Measurements from ENCODE around the gene TRAK1. TPM values are rescaled to one million over a fixed set of nuclear protein-coding genes. Genes with fewer than 3 reads are reported as not detected.
A peak's percentile ranks its signal among the peaks of the same experiment; 100 is the strongest.

The TRAK1 gene
- total RNA-seq, 2 experiments from 2014 or later: 23.7 to 25.9 TPM

- peaks cover 18% of the 10 kb centered on the region for H3K4me1 Mint-ChIP-seq
Measured at GRCh38 chr3:42149532-42149931, 58.4 kb downstream of the TRAK1 start.

GRCh38 chr3:42149975-42150374 is 58.8 kb downstream of the TRAK1 start:
- ChIA-PET POLR2A (no interaction called here), CTCF (interaction anchor here (0.6 kb wide), 1 partner anchor 50 kb away, joined by 3 read pairs; no protein-coding TSS in a partner anchor)
- no peaks in the 10 kb centered on the region for H3K9me3 Mint-ChIP-seq
- H3K4me1 Mint-ChIP-seq: peaks cover 18% of the 10 kb centered on the region
- no peak overlapping the region for H3K27ac Mint-ChIP-seq
- no peaks in the 10 kb centered on the region for H3K27me3 Mint-ChIP-seq
- no peak overlapping the region for H3K4me3 Mint-ChIP-seq
- no peak for DNase-seq
- H3K36me3 Mint-ChIP-seq (ENCODE audit: low read depth): no peaks in the 10 kb centered on the region

More at GRCh38 chr3:42149532-42149931, 58.4 kb downstream of the TRAK1 start:
- DNase-seq: no peak
- no peak overlapping the region for H3K27ac Mint-ChIP-seq
- H3K9me3 Mint-ChIP-seq: no peaks in the 10 kb centered on the region
- POLR2A ChIA-PET: no interaction called here
- H3K4me3 Mint-ChIP-seq: no peak overlapping the region
- CTCF ChIA-PET: interaction anchor here (0.6 kb wide), 1 partner anchor 50 kb away, joined by 3 read pairs; no protein-coding TSS in a partner anchor
- H3K36me3 Mint-ChIP-seq (ENCODE audit: low read depth): no peaks in the 10 kb centered on the region
- no peaks in the 10 kb centered on the region for H3K27me3 Mint-ChIP-seq

- ChIA-PET CTCF (interaction anchor here (1.5 kb wide), 1 partner anchor 40 kb away, joined by 6 read pairs; no protein-coding TSS in a partner anchor), POLR2A (no interaction called here)
- Mint-ChIP-seq H3K4me1 (peaks cover 18% of the 10 kb centered on the region), H3K4me3 (no peak overlapping the region), H3K36me3 (ENCODE audit: low read depth) (no peaks in the 10 kb centered on the region), H3K27me3 (no peaks in the 10 kb centered on the region), H3K27ac (no peak overlapping the region), H3K9me3 (no peaks in the 10 kb centered on the region)
- no peak for DNase-seq
Measured at GRCh38 chr3:42151596-42152168, 60.5 kb downstream of the TRAK1 start.

- Mint-ChIP-seq H3K4me1 (peaks cover 18% of the 10 kb centered on the region), H3K9me3 (no peaks in the 10 kb centered on the region), H3K27ac (no peak overlapping the region), H3K27me3 (no peaks in the 10 kb centered on the region), H3K4me3 (no peak overlapping the region), H3K36me3 (ENCODE audit: low read depth) (no peaks in the 10 kb centered on the region)
- DNase-seq: no peak
- ChIA-PET CTCF (interaction anchor here (1.5 kb wide), 1 partner anchor 39 kb away, joined by 6 read pairs; no protein-coding TSS in a partner anchor), POLR2A (no interaction called here)
Measured at GRCh38 chr3:42152193-42152592, 61.0 kb downstream of the TRAK1 start.

- no peak for DNase-seq
- ChIA-PET POLR2A (no interaction called here), CTCF (no interaction called here)
- Mint-ChIP-seq H3K9me3 (no peaks in the 10 kb centered on the region), H3K4me1 (peaks cover 20% of the 10 kb centered on the region), H3K27ac (no peak overlapping the region), H3K27me3 (no peaks in the 10 kb centered on the region), H3K4me3 (no peak overlapping the region), H3K36me3 (ENCODE audit: low read depth) (no peaks in the 10 kb centered on the region)
Measured at GRCh38 chr3:42153039-42153438, 61.9 kb downstream of the TRAK1 start.

GRCh38 chr3:42157540-42158538 is 66.7 kb downstream of the TRAK1 start:
- H3K4me1 Mint-ChIP-seq: peaks cover 31% of the 10 kb centered on the region
- ChIA-PET CTCF (interaction anchor here (0.7 to 2.3 kb wide), 3 partner anchors 34 to 600 kb away, joined by 3 to 16 read pairs (median 3); no protein-coding TSS in a partner anchor), POLR2A (no interaction called here)
- no peak for DNase-seq
- H3K27me3 Mint-ChIP-seq: no peaks in the 10 kb centered on the region
- no peak overlapping the region for H3K4me3 Mint-ChIP-seq
- H3K9me3 Mint-ChIP-seq: no peaks in the 10 kb centered on the region
- no peaks in the 10 kb centered on the region for H3K36me3 Mint-ChIP-seq (ENCODE audit: low read depth)
- no peak overlapping the region for H3K27ac Mint-ChIP-seq

- CTCF ChIA-PET: interaction anchor here (1.4 to 2.3 kb wide), 2 partner anchors 23 to 32 kb away, joined by 3 to 16 read pairs; no protein-coding TSS in a partner anchor
- Mint-ChIP-seq H3K4me3 (no peak overlapping the region), H3K4me1 (peaks cover 37% of the 10 kb centered on the region), H3K9me3 (no peaks in the 10 kb centered on the region), H3K36me3 (ENCODE audit: low read depth) (no peaks in the 10 kb centered on the region), H3K27ac (no peak overlapping the region), H3K27me3 (no peaks in the 10 kb centered on the region)
- DNase-seq: no peak
- POLR2A ChIA-PET: no interaction called here
Measured at GRCh38 chr3:42159147-42159546, 68.0 kb downstream of the TRAK1 start.

- Mint-ChIP-seq H3K9me3 (no peaks in the 10 kb centered on the region), H3K27ac (no peak overlapping the region), H3K4me3 (peak overlapping the region; percentile 14), H3K4me1 (peaks cover 37% of the 10 kb centered on the region), H3K27me3 (no peaks in the 10 kb centered on the region), H3K36me3 (ENCODE audit: low read depth) (no peaks in the 10 kb centered on the region)
- CTCF ChIA-PET: interaction anchor here (1.4 to 2.3 kb wide), 2 partner anchors 23 to 32 kb away, joined by 3 to 16 read pairs; no protein-coding TSS in a partner anchor
- POLR2A ChIA-PET: no interaction called here
- DNase-seq: peak; percentile 48
Measured at GRCh38 chr3:42159706-42160472, 68.7 kb downstream of the TRAK1 start.

GRCh38 chr3:42161050-42161935 is 70.1 kb downstream of the TRAK1 start:
- no peaks in the 10 kb centered on the region for H3K9me3 Mint-ChIP-seq
- H3K4me3 Mint-ChIP-seq: no peak overlapping the region
- H3K36me3 Mint-ChIP-seq (ENCODE audit: low read depth): no peaks in the 10 kb centered on the region
- no peak for DNase-seq
- ChIA-PET POLR2A (interaction anchor here (0.9 kb wide), 1 partner anchor 9 kb away, joined by 3 read pairs; no protein-coding TSS in a partner anchor), CTCF (interaction anchor here (0.7 to 1.9 kb wide), 2 partner anchors 30 to 35 kb away, joined by 4 to 5 read pairs; no protein-coding TSS in a partner anchor)
- peaks cover 37% of the 10 kb centered on the region for H3K4me1 Mint-ChIP-seq
- H3K27me3 Mint-ChIP-seq: no peaks in the 10 kb centered on the region
- H3K27ac Mint-ChIP-seq: no peak overlapping the region

GRCh38 chr3:42162462-42162861 is 71.3 kb downstream of the TRAK1 start:
- Mint-ChIP-seq H3K27ac (no peak overlapping the region), H3K36me3 (ENCODE audit: low read depth) (no peaks in the 10 kb centered on the region), H3K4me3 (no peak overlapping the region), H3K4me1 (peaks cover 36% of the 10 kb centered on the region), H3K27me3 (no peaks in the 10 kb centered on the region), H3K9me3 (no peaks in the 10 kb centered on the region)
- CTCF ChIA-PET: interaction anchor here (1.9 kb wide), 1 partner anchor 29 kb away, joined by 5 read pairs; no protein-coding TSS in a partner anchor
- POLR2A ChIA-PET: no interaction called here
- no peak for DNase-seq

- H3K4me3 Mint-ChIP-seq: no peak overlapping the region
- H3K36me3 Mint-ChIP-seq (ENCODE audit: low read depth): no peaks in the 10 kb centered on the region
- H3K27ac Mint-ChIP-seq: no peak overlapping the region
- peaks cover 29% of the 10 kb centered on the region for H3K4me1 Mint-ChIP-seq
- H3K9me3 Mint-ChIP-seq: no peaks in the 10 kb centered on the region
- ChIA-PET CTCF (interaction anchor here (0.7 kb wide), 1 partner anchor 30 kb away, joined by 3 read pairs; no protein-coding TSS in a partner anchor), POLR2A (no interaction called here)
- no peak for DNase-seq
- H3K27me3 Mint-ChIP-seq: no peaks in the 10 kb centered on the region
Measured at GRCh38 chr3:42163622-42164244, 72.6 kb downstream of the TRAK1 start.
